ENCODE data around the gene AMN1.
"Not testable (repeated sequence)": the region's sequence is repeated elsewhere in the genome, so short reads cannot be mapped to it uniquely, and the experiment has no call there.

The AMN1 gene

GRCh38 chr12:31724557-31724956 is 4.3 kb downstream of the AMN1 start:
- no peak overlapping the region for H3K4me2 ChIP-seq
- no peak overlapping the region for H3K4me3 ChIP-seq (IDR thresholded peaks at IDR 0.05; ENCODE audit: insufficient read depth, low read depth, low read length)
- H3K79me2 ChIP-seq (ENCODE audit: insufficient read depth, low read depth), result no peaks in the 10 kb centered on the region
- peaks cover 6% of the 10 kb centered on the region for H3K4me1 ChIP-seq (ENCODE audit: low read depth, poor library complexity, severe bottlenecking)
- H3K36me3 ChIP-seq (ENCODE audit: insufficient read depth), result no peaks in the 10 kb centered on the region
- no peak overlapping the region for H2AFZ ChIP-seq (ENCODE audit: low read depth)
- H3K27ac ChIP-seq, result no peak overlapping the region
- no peak overlapping the region for H3K9ac ChIP-seq
- H4K20me1 ChIP-seq (ENCODE audit: insufficient read depth), result no peaks in the 10 kb centered on the region
- TF ChIP-seq CTCF (conservative IDR thresholded peaks at IDR 0.05; ENCODE audit: low read depth, low read length), result no peak
- H3K27me3 ChIP-seq (ENCODE audit: insufficient read depth, low read depth), result no peaks in the 10 kb centered on the region

DNA sequence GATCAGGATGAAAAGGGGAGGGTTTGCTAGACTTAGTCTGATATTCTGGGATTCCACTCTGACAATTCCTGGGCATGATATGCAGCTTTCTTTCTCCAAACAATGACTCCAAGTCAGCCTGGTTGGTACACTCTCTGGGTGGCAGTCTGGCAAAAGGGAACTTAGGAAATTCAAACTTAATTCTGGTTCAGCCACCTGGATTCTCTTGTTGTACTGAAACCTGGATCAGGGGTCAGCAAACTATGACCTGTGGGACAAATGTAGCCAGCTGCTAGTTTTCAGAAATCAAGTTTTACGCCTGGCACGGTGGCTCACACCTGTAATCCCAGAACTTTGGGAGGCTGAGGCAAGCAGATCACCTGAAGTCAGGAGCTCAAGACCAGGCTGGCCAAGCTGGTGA is 6.2 kb downstream of the AMN1 start:
- H2AFZ ChIP-seq (ENCODE audit: low read depth), result no peak overlapping the region
- no peaks in the 10 kb centered on the region for H3K36me3 ChIP-seq (ENCODE audit: insufficient read depth)
- no peak overlapping the region for H3K27ac ChIP-seq
- H3K4me3 ChIP-seq (IDR thresholded peaks at IDR 0.05; ENCODE audit: insufficient read depth, low read depth, low read length), result no peak overlapping the region
- H3K4me2 ChIP-seq, result no peak overlapping the region
- H4K20me1 ChIP-seq (ENCODE audit: insufficient read depth), result no peaks in the 10 kb centered on the region
- H3K79me2 ChIP-seq (ENCODE audit: insufficient read depth, low read depth), result no peaks in the 10 kb centered on the region
- TF ChIP-seq CTCF (conservative IDR thresholded peaks at IDR 0.05; ENCODE audit: low read depth, low read length), result no peak
- H3K9ac ChIP-seq, result no peak overlapping the region
- H3K27me3 ChIP-seq (ENCODE audit: insufficient read depth, low read depth), result no peaks in the 10 kb centered on the region
- H3K4me1 ChIP-seq (ENCODE audit: low read depth, poor library complexity, severe bottlenecking), result peaks cover under 1% of the 10 kb centered on the region

- not testable (repeated sequence) for H3K4me3 ChIP-seq (IDR thresholded peaks at IDR 0.05; ENCODE audit: insufficient read depth, low read depth, low read length); H3K27ac ChIP-seq; H3K79me2 ChIP-seq (ENCODE audit: insufficient read depth, low read depth)
These were observed 10.2 kb downstream of the AMN1 start for GRCh38 chr12:31718542-31719198.

GRCh38 chr12:31716998-31717397 is 11.8 kb downstream of the AMN1 start:
- not testable (repeated sequence) for H3K4me3 ChIP-seq (IDR thresholded peaks at IDR 0.05; ENCODE audit: insufficient read depth, low read depth, low read length); H3K4me2 ChIP-seq; H3K4me1 ChIP-seq (ENCODE audit: low read depth, poor library complexity, severe bottlenecking); H3K27ac ChIP-seq; H2AFZ ChIP-seq (ENCODE audit: low read depth); H3K27me3 ChIP-seq (ENCODE audit: insufficient read depth, low read depth); H4K20me1 ChIP-seq (ENCODE audit: insufficient read depth); H3K36me3 ChIP-seq (ENCODE audit: insufficient read depth); H3K79me2 ChIP-seq (ENCODE audit: insufficient read depth, low read depth); H3K9ac ChIP-seq

More at GRCh38 chr12:31718542-31719198, 10.2 kb downstream of the AMN1 start:
- H3K36me3 ChIP-seq (ENCODE audit: insufficient read depth); H3K9ac ChIP-seq; H3K4me1 ChIP-seq (ENCODE audit: low read depth, poor library complexity, severe bottlenecking); H4K20me1 ChIP-seq (ENCODE audit: insufficient read depth); H3K27me3 ChIP-seq (ENCODE audit: insufficient read depth, low read depth); H3K4me2 ChIP-seq; H2AFZ ChIP-seq (ENCODE audit: low read depth): not testable (repeated sequence)

- Histone ChIP-seq H3K79me2 (ENCODE audit: insufficient read depth, low read depth) (no peaks in the 10 kb centered on the region), H2AFZ (ENCODE audit: low read depth) (no peak overlapping the region), H3K4me2 (no peak overlapping the region), H3K27ac (no peak overlapping the region), H3K4me3 (IDR thresholded peaks at IDR 0.05; ENCODE audit: insufficient read depth, low read depth, low read length) (no peak overlapping the region), H3K9ac (no peak overlapping the region), H3K4me1 (ENCODE audit: low read depth, poor library complexity, severe bottlenecking) (no peaks in the 10 kb centered on the region), H4K20me1 (ENCODE audit: insufficient read depth) (no peaks in the 10 kb centered on the region), H3K27me3 (ENCODE audit: insufficient read depth, low read depth) (no peaks in the 10 kb centered on the region), H3K36me3 (ENCODE audit: insufficient read depth) (no peaks in the 10 kb centered on the region)
- no peak for TF ChIP-seq CTCF (conservative IDR thresholded peaks at IDR 0.05; ENCODE audit: low read depth, low read length)
These were observed 13.5 kb downstream of the AMN1 start for GRCh38 chr12:31715283-31715825.

Data from KMS-11 (cell line).